Natural killer cell (primary cell): ENCODE results near the gene ATRAID. TPM values are rescaled to one million over a fixed set of nuclear protein-coding genes. Genes with fewer than 3 reads are reported as not detected.

Experiments
- ATAC-seq, 3 donors: fragments of 150-1000 bp in 2 of 3; fragments of 200-7000 bp in 1 of 3; cut with Tn5 transposase; 1 replicate in 1 of 3; 2 replicates in 2 of 3; pipeline ENCODE4 v1.10.0; 2021; ENCODE audit warnings: mild to moderate bottlenecking in 2 of 3, moderate library complexity in 2 of 3
- DNase-seq, 2 donors: peaks; one replicate each; pipeline versions ENCODE4 v3.0.0 to v3.0.0-alpha.2; 2013 to 2021; ENCODE audit warnings: mixed read lengths in 1 of 2
- H3K27ac ChIP-seq: one replicate; pipeline ENCODE4 v1.5.1; 2013; ENCODE audit warnings: mild to moderate bottlenecking, low read length
- H3K27me3 ChIP-seq: one replicate; pipeline ENCODE4 v1.6.1; 2013; ENCODE audit warnings: low read length; ENCODE audit not compliant: control insufficient read depth, insufficient read depth
- H3K36me3 ChIP-seq: one replicate; pipeline ENCODE4 v1.6.1; 2013; ENCODE audit warnings: low read length; ENCODE audit not compliant: control insufficient read depth, insufficient read depth
- H3K4me1 ChIP-seq: one replicate; pipeline ENCODE4 v1.6.1; 2013; ENCODE audit warnings: low read length; ENCODE audit not compliant: control insufficient read depth, insufficient read depth
- H3K4me3 ChIP-seq: one replicate; pipeline ENCODE4 v1.5.1; 2013; ENCODE audit warnings: low read length
- H3K9me3 ChIP-seq: one replicate; pipeline ENCODE4 v1.6.1; 2013; ENCODE audit warnings: low read length; ENCODE audit not compliant: control insufficient read depth, insufficient read depth
- H3K27ac Mint-ChIP-seq, 2 donors: one replicate each; pipeline ENCODE4 v1.8.0; 2022; ENCODE audit warnings: mild to moderate bottlenecking in 2 of 2, mixed read lengths in 2 of 2, moderate library complexity in 1 of 2
- H3K27me3 Mint-ChIP-seq, 2 donors: one replicate each; pipeline ENCODE4 v1.8.0; 2022; ENCODE audit warnings: low read depth in 2 of 2, mixed read lengths in 2 of 2
- H3K36me3 Mint-ChIP-seq: one replicate; pipeline ENCODE4 v1.8.0; 2022; ENCODE audit warnings: mixed read lengths
- H3K4me1 Mint-ChIP-seq, 2 donors: one replicate each; pipeline ENCODE4 v1.8.0; 2022; ENCODE audit warnings: mixed read lengths in 2 of 2
- H3K4me3 Mint-ChIP-seq: one replicate; pipeline ENCODE4 v1.8.0; 2022; ENCODE audit warnings: mild to moderate bottlenecking, moderate library complexity, mixed read lengths
- H3K9me3 Mint-ChIP-seq, 2 donors: one replicate each; pipeline ENCODE4 v1.8.0; 2022; ENCODE audit warnings: mixed read lengths in 2 of 2
- CTCF ChIP-seq: fragments of 200-600 bp; IDR thresholded peaks from one replicate; pipeline ENCODE4 v1.8.0; 2022; ENCODE audit warnings: antibody characterized with exemption
- WGBS: methylation state at CpG from one replicate; pipeline ENCODE4 v1.1.7; 2013; ENCODE audit warnings: missing lambda C conversion rate; ENCODE audit not compliant: insufficient coverage; 5-methylcytosine and 5-hydroxymethylcytosine counted together
- intact Hi-C: fragments of 100-400 bp; cut with micrococcal nuclease; formaldehyde crosslinking; loops from one replicate; pipeline ENCODE4 v1.14.2; 2022
- total RNA-seq, 4 donors: library from RNA; stranded (reverse); fragments of 120-200 nt in 1 of 4; gene quantifications; one replicate each; pipeline versions ENCODE4 v1.2.3 to v1.2.4, GENCODE V29; 2013 to 2022

The ATRAID gene
- total RNA-seq, 3 donors from 2014 or later (not counting 1 experiment from before 2014, with no cell fraction given): 65.5 to 76.6 (median 76.5) TPM

GRCh38 chr2:27250652-27251379 lies 39.0 kb downstream of the ATRAID start:
- Mint-ChIP-seq H3K9me3 (no peaks in the 10 kb centered on the region), H3K4me1 (no peaks in the 10 kb centered on the region), H3K27ac (no peak overlapping the region), H3K4me3 (no peak overlapping the region), H3K36me3 (no peaks in the 10 kb centered on the region), H3K27me3 (peaks cover 14 to 26% of the 10 kb centered on the region in 2 donors)
- peaks cover 2% of the 10 kb centered on the region for H3K27me3 ChIP-seq
- ATAC-seq: no peak
- intact Hi-C loops: no loop called here
- DNase-seq: no peak
- H3K36me3 ChIP-seq: no peaks in the 10 kb centered on the region
- no peak overlapping the region for H3K4me3 ChIP-seq
- peaks cover 4% of the 10 kb centered on the region for H3K4me1 ChIP-seq
- TF ChIP-seq CTCF: no peak
- WGBS: 72% methylated on average over 11 of the region's 13 CpGs
- H3K27ac ChIP-seq: no peak overlapping the region
- H3K9me3 ChIP-seq: no peaks in the 10 kb centered on the region

GRCh38 chr2:27251766-27252165 lies 39.9 kb downstream of the ATRAID start:
- no peak for TF ChIP-seq CTCF
- Histone ChIP-seq H3K27me3 (peaks cover 2% of the 10 kb centered on the region), H3K36me3 (no peaks in the 10 kb centered on the region), H3K27ac (no peak overlapping the region), H3K9me3 (no peaks in the 10 kb centered on the region), H3K4me3 (no peak overlapping the region), H3K4me1 (peaks cover 4% of the 10 kb centered on the region)
- no peak for ATAC-seq
- DNase-seq: no peak
- WGBS: 85% methylated on average over 13 of the region's 13 CpGs
- H3K27me3 Mint-ChIP-seq: peaks cover 14 to 34% of the 10 kb centered on the region in 2 donors
- H3K27ac Mint-ChIP-seq: no peak overlapping the region
- H3K36me3 Mint-ChIP-seq: no peaks in the 10 kb centered on the region
- no peaks in the 10 kb centered on the region for H3K9me3 Mint-ChIP-seq
- no peaks in the 10 kb centered on the region for H3K4me1 Mint-ChIP-seq
- no peak overlapping the region for H3K4me3 Mint-ChIP-seq
- intact Hi-C loops: no loop called here

GRCh38 chr2:27255187-27255586 lies 43.3 kb downstream of the ATRAID start:
- DNase-seq: no peak
- Mint-ChIP-seq H3K27ac (no peak overlapping the region), H3K27me3 (peaks cover 34 to 45% of the 10 kb centered on the region in 2 donors), H3K4me1 (no peaks in the 10 kb centered on the region), H3K9me3 (no peaks in the 10 kb centered on the region), H3K36me3 (no peaks in the 10 kb centered on the region), H3K4me3 (no peak overlapping the region)
- peaks cover 9% of the 10 kb centered on the region for H3K27me3 ChIP-seq
- ATAC-seq: no peak
- no peaks in the 10 kb centered on the region for H3K36me3 ChIP-seq
- intact Hi-C loops: no loop called here
- no peak for TF ChIP-seq CTCF
- H3K27ac ChIP-seq: no peak overlapping the region
- H3K9me3 ChIP-seq: no peaks in the 10 kb centered on the region
- 74% methylated on average over 12 of the region's 13 CpGs for WGBS
- H3K4me3 ChIP-seq: no peak overlapping the region
- H3K4me1 ChIP-seq: peaks cover 2% of the 10 kb centered on the region

- Histone ChIP-seq H3K27ac (no peak overlapping the region), H3K9me3 (no peaks in the 10 kb centered on the region), H3K4me1 (no peaks in the 10 kb centered on the region), H3K4me3 (no peak overlapping the region), H3K27me3 (peaks cover 10% of the 10 kb centered on the region), H3K36me3 (no peaks in the 10 kb centered on the region)
- ATAC-seq (no peak), DNase-seq (no peak)
- no peak for TF ChIP-seq CTCF
- Mint-ChIP-seq H3K4me3 (no peak overlapping the region), H3K27me3 (peaks cover 39 to 47% of the 10 kb centered on the region in 2 donors), H3K4me1 (no peaks in the 10 kb centered on the region), H3K27ac (no peak overlapping the region), H3K36me3 (no peaks in the 10 kb centered on the region), H3K9me3 (no peaks in the 10 kb centered on the region)
- intact Hi-C loops: no loop called here
- WGBS: 58% methylated on average over 1 of the region's 1 CpG
These were observed 43.8 kb downstream of the ATRAID start for GRCh38 chr2:27255660-27256059.
